ENCODE measurements around the gene LMX1B.

Gene LMX1B

GRCh38 chr9:126672634-126673284 lies 59.0 kb downstream of the LMX1B start:
- Histone ChIP-seq H3K9me3 (no peaks in the 10 kb centered on the region), H3K27ac (no peak overlapping the region), H3K4me1 (peaks cover 0 to 36% (median 0%) of the 10 kb centered on the region in 4 donors), H3K4me3 (no peak overlapping the region), H3K27me3 (peaks cover 0 to 89% of the 10 kb centered on the region in 2 donors), H3K36me3 (no peaks in the 10 kb centered on the region)
- TF ChIP-seq, protein P1, sequence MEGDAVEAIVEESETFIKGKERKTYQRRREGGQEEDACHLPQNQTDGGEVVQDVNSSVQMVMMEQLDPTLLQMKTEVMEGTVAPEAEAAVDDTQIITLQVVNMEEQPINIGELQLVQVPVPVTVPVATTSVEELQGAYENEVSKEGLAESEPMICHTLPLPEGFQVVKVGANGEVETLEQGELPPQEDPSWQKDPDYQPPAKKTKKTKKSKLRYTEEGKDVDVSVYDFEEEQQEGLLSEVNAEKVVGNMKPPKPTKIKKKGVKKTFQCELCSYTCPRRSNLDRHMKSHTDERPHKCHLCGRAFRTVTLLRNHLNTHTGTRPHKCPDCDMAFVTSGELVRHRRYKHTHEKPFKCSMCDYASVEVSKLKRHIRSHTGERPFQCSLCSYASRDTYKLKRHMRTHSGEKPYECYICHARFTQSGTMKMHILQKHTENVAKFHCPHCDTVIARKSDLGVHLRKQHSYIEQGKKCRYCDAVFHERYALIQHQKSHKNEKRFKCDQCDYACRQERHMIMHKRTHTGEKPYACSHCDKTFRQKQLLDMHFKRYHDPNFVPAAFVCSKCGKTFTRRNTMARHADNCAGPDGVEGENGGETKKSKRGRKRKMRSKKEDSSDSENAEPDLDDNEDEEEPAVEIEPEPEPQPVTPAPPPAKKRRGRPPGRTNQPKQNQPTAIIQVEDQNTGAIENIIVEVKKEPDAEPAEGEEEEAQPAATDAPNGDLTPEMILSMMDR (IDR thresholded peaks at IDR 0.05): no peak
- intact Hi-C loops (cut with DNase I; ENCODE audit: low total_unique reads): loop anchor here (5.0 kb wide), 1 partner anchor 70 kb away; no protein-coding TSS in a partner anchor
- DNase-seq: no peak

- Histone ChIP-seq H3K4me1 (peaks cover 0 to 36% (median 0%) of the 10 kb centered on the region in 4 donors), H3K4me3 (no peak overlapping the region), H3K27me3 (peaks cover 0 to 86% of the 10 kb centered on the region in 2 donors), H3K9me3 (no peaks in the 10 kb centered on the region), H3K27ac (no peak overlapping the region), H3K36me3 (no peaks in the 10 kb centered on the region)
- TF ChIP-seq, protein P1 (IDR thresholded peaks at IDR 0.05): no peak
- no peak for DNase-seq
- intact Hi-C loops (cut with DNase I; ENCODE audit: low total_unique reads): loop anchor here (5.0 kb wide), 1 partner anchor 68 kb away; no protein-coding TSS in a partner anchor
These were observed 60.1 kb downstream of the LMX1B start for GRCh38 chr9:126673689-126674364.

DNA sequence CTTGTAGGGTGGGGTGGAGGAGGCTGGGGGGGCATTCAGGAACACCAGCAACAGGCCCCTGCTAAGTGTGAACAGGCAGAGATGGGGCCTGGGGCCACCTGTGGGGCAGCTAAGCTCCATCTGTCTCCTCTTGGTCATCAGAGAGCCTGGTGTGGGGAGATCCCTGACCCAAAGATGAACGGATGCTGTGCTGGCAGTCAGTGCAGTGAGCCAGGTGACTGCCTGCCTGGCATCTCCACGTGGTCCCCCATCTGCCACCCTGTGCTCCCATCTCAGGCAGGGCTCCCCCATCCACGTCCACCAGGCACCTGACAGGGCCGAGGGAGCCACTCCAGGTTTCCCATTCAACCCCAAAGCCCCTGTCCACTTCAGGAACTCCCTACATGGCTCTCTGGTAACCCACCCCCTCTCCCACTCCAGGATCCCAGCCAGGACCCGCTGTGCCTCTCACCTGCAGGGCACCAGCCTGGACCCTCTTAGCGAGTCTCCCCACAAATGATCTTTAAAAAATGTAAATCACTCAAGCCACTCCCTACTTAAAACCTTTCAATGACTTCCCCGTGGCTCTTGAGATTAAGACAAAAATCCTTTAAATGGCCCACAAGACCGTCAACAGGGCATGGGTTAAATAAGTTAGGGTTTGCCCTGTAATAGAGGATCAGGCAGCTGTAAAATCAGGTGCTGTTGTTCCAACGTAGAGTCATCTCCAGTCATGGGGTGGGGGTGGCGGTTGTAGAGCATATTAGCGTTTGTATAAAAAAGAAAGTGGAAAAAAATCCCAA lies 60.8 kb downstream of the LMX1B start:
- Histone ChIP-seq H3K36me3 (no peaks in the 10 kb centered on the region), H3K27me3 (peaks cover 0 to 83% of the 10 kb centered on the region in 2 donors), H3K27ac (no peak overlapping the region), H3K4me1 (peaks cover 0 to 36% (median 0%) of the 10 kb centered on the region in 4 donors), H3K4me3 (no peak overlapping the region), H3K9me3 (no peaks in the 10 kb centered on the region)
- no peak for DNase-seq
- intact Hi-C loops (cut with DNase I; ENCODE audit: low total_unique reads): loop anchor here (5.0 kb wide), 1 partner anchor 68 kb away; no protein-coding TSS in a partner anchor
- TF ChIP-seq, protein P1 (IDR thresholded peaks at IDR 0.05): no peak

- Histone ChIP-seq H3K4me3 (no peak overlapping the region), H3K27ac (no peak overlapping the region), H3K27me3 (peaks cover 0 to 79% of the 10 kb centered on the region in 2 donors), H3K9me3 (no peaks in the 10 kb centered on the region), H3K36me3 (no peaks in the 10 kb centered on the region), H3K4me1 (peaks cover 0 to 36% (median 0%) of the 10 kb centered on the region in 4 donors)
- DNase-seq: no peak
- TF ChIP-seq, protein P1 (IDR thresholded peaks at IDR 0.05): no peak
- intact Hi-C loops (cut with DNase I; ENCODE audit: low total_unique reads): no loop called here
These were observed 61.4 kb downstream of the LMX1B start for GRCh38 chr9:126675147-126675467.

DNA sequence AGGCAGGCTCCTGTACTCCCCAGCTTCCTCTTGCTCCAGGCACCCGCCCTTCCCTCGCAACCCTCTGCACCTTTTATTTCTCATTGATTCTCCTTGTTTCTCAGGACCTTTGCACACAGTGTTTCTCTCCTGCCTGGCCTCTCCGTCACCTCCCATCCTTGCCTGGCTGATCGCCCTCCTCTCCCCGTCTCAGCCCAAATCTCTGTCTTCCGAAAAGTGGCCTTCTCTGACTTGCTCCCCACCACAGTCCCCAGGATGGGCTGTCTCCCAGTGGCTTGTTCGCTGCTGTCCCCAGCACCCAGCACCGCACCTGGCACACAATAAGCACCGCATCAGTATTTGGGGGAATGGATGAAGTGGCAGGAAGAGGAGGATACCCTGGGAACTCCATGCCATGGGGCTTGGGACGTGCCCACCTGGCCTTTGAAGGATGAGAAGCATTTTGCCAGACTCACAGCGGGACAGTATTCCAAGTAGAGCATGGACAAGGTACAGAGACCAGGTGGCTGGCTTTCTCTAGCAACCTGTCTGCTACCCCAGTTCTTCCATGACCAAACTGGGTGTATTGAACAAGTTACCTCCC lies 62.5 kb downstream of the LMX1B start:
- intact Hi-C loops (cut with DNase I; ENCODE audit: low total_unique reads): no loop called here
- no peak overlapping the region for H3K27ac ChIP-seq
- H3K4me1 ChIP-seq: peaks cover 0 to 30% (median 0%) of the 10 kb centered on the region in 4 donors
- no peaks in the 10 kb centered on the region for H3K36me3 ChIP-seq
- H3K27me3 ChIP-seq: peaks cover 0 to 77% of the 10 kb centered on the region in 2 donors
- TF ChIP-seq, protein P1 (IDR thresholded peaks at IDR 0.05): no peak
- H3K9me3 ChIP-seq: no peaks in the 10 kb centered on the region
- H3K4me3 ChIP-seq: no peak overlapping the region
- no peak for DNase-seq
